GM19099 (cell line): ENCODE measurements around the gene SOX3.

Experiments
- POLR2A ChIP-seq: IDR thresholded peaks from 3 replicates; pipeline ENCODE4 v1.6.1; 2011; ENCODE audit warnings: low read depth; ENCODE audit not compliant: insufficient read length; ENCODE audit errors: extremely low read depth

SOX3 gene

DNA sequence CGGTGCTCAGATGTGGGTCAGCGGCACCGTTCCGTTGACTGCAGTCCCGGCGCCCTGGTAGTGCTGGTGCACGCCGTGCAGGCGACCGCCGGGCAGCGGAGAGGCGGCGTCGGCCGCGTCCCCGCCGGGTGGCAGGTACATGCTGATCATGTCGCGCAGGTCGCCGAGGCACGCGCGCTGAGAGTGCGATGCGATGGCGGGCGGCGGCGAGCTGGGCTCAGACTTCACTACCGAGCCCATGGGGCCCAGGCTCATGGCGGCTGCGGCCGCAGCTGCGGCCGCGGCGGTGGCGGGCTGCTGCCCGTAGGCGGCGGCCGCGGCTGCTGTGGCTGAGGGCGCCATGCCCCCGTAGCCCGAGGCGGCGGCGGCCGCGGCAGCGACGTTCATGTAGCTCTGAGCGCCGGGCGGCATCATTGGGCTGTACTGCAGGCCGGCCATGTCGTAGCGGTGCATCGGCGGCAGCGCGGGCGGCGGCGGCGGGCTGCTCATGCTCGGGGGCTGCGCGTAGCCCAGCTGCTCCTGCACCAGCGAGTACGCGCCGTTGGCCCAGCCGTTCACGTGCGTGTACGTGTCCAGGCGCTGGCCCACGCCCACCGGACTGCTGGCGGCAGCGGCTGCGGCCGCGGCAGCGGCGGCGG, 1.0 kb downstream of the SOX3 start:
- no peak for TF ChIP-seq POLR2A

DNA sequence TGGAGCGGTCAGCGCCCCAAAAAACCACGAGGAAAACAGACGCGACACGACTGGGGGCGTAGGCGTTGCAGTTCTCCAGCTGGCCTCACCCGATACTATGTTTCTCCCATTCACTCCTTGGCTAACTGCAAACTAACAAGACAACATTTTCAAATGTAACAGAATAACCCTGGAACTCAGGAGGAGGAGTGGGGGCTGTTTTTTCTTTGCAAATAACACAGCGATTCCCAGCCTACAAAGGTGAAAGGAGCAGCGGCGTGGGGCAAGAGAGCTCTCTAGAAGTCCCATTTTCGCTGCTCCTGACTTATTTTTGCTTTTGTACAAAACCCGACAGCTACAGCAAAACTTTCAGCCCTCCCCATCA, 1.6 kb downstream of the SOX3 start:
- no peak for TF ChIP-seq POLR2A

DNA sequence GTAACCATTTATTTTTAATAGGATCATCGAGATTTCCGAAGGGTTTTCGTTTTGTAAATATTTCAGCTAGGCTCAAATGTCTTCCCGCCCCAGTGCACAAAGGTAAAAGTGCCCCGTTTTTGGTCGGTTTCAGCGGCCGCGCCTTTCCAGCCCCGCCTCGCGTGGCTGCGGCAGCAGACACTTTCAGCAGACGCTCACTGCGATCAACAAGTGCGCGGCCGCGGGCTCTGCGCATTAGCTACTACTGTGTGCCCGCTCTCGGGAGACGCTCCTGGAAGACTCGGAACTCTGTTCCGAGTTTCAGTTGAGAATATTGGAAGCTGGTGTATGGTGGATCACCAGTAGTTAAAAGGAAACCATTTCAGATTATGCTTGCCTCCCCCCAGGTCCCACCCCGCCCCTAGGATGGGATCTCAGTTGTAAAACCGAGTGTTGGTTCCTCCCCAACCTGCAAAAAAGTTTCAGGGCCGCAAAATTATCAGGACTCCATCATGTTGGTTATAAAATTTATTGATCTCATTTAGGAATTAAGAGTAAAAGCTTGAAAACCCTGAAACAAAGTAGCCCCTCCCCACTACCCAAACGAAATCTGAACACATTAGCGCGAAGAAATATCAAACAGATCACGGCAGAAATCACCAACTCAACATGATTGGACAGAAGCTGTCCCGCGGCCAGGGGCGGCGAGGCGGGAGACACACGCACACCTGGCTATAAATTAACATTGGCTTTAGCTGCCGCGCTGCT, 2.2 kb downstream of the SOX3 start:
- TF ChIP-seq POLR2A = no peak

DNA sequence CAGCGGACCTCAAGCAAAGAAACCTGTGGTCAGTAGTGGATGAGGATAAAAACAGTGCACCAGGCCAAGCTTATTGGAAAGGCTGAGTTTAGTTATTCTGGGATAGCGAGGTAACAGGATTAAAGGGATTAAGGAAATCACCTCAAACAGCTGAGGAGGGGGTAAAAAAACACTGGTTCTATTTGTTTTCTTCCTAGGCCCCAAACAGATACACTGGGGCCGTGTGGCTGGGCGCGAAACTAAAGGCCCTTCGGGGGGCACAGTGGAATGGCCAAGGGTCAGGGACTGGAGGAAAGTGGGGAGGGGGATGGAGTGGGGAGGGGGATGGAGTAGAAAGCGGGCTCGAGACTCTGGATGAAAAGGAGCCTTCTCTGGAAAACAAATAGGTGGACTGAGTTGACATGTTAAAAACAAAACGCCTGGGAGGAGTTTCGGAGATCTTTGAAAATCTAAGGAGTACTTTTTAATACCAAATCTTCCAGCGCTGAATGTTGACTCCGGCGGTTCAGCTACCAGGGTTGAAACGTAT, 2.9 kb downstream of the SOX3 start:
- TF ChIP-seq POLR2A = no peak

DNA sequence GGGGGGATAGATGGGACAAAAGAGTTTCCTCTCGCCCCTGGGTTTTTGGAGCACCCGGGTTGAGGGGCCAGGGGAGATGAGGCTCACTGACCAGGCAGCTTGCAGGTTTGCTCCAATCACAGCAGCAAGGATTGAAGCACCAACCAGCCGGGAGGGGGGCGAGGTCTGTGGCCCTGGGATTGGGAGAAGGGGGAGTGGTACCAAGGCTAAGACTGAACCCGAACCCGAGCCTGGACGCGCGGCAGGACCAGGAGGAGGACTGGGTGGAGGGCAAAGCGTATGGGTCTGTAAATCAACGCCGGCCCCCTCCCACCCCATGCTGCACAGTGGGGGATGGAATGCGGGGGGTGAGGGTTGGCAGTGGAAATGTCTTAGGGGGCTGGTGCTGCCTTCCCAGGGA, 3.5 kb downstream of the SOX3 start:
- TF ChIP-seq POLR2A = no peak

DNA sequence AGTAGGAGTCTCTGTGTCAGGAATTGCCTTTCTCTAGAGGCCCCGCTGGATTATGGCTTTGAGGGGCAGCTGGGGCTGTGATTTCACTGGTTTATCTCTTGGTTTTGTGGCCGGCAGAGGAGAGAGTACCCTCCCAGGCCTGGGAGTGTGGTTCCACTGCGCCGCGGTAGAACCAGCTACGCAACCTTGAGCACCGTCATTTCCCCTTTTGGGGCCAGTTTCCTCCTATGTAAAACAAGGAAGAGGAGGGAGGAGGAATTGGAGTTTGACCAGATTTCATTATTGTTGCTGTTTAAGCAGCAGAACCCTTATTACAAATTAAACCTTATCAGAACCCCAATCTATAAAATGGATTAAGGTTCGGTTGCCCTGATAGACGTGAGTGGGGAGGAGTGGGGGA, 4.4 kb downstream of the SOX3 start:
- no peak for TF ChIP-seq POLR2A

DNA sequence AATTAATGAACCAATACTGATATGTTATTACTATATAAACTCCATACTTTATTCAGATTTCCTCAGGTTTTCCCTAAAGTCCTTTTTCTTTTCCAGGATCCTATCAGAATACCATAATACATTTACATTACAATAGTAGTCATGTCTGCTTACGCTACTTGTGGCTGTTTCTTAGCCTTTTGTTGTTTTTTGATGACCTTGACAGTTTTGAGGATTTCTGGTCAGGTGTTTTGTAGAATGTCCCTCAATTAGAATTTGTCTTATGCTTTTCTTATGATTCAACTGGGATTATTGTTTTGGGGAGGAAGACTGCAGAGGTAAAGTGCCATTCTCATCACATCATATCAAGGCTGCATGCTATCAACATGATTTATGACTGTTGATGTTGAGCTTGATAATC, 9.1 kb downstream of the SOX3 start:
- TF ChIP-seq POLR2A = no peak

DNA sequence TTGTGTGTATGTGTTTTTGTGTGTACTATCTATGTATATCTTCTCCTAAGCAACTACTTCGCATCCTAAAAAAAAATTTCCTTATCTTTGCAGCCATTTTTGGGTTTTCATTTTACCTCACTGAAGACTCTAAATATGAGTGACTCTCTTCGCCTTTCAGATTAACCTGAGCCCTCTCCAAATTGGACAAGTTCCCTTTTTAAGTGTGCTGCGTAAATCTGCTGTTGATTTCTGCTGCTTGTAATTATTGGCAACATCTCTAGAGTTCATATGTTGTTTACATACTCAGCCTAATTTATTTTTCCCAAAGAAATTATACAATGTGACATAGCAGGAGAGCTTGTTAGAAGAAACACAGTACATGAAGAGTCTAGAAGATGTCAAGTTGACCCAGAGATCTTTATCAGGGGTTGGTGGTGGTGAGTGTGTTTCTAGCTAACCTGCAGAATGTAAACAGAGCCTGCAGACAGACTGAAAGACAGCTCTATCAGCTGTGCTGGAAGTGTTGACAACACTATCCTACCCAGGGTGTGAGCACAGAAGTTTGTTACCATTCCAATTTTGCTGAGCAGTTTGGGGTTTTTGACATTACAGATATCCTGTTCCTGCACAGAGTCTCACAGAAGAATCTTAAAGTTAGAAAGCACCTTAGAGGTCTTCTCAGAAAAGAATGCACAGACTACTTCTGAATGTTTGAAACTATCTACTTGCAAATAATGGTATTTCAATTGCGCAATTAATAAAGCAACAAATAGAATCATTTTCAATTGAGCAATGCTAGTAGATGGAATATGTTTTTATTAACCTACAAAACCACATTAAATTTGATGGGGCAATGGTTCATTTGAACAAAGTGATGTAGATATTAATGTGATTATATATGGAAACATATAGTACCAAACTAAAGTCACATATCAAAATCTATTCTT, 12.5 kb downstream of the SOX3 start:
- no peak for TF ChIP-seq POLR2A

DNA sequence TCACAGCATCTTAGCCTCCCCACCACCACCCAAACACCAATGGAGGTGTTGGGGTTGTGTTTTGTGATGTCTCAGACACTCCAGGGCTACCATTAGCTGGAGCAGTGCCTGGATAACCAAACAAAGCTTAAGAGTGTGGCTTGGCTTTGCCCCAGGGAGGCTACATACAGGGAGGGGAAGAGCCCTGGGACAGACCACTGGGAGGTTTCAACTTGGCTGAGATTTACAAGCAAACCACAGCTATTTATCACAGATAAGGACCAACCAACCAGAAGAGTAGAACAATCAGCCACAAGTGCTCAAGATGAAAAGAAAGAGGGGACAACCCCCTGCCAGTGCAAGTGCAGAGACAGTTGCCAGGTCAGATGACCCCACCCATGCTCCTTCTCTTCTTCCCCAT, 24.1 kb downstream of the SOX3 start:
- TF ChIP-seq POLR2A = no peak

DNA sequence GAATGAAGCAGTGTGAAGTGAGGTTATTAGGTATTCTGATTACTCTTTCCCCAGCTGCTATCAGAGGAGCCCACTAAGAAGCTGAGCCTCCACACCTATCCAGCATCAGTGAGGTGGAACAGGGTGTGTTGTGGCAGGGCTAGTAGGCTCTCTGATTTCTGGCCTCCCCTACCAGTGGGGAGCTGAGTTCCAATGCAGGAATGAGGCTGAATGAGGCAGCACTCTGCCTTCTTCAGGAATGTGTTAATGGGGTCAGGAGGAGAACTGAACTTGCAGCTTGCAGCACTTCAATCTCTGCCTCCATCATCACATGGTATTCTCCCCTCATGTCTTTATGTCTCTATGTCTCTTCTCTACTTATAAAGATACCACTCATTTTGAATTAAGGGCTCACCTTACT, 26.9 kb downstream of the SOX3 start:
- no peak for TF ChIP-seq POLR2A

DNA sequence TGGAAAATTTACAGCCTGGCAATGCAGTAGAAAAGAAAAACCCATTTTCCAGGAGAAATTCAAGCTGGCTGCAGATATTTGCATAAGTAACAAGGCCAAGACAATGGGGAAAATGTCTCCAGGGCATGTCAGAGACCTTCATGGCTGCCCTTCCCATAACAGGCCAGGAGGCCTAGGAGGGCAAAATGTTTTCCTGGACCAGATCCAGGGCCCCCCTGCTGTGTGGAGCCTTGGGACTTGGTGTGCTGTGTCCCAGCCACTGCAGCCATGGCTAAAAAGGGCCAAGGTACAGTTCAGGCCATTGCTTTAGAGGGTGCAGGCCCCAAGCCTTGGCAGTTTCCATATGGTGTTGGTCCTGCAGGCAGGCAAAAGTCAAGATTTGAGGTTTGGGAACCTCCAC, 29.8 kb downstream of the SOX3 start:
- TF ChIP-seq POLR2A = no peak

DNA sequence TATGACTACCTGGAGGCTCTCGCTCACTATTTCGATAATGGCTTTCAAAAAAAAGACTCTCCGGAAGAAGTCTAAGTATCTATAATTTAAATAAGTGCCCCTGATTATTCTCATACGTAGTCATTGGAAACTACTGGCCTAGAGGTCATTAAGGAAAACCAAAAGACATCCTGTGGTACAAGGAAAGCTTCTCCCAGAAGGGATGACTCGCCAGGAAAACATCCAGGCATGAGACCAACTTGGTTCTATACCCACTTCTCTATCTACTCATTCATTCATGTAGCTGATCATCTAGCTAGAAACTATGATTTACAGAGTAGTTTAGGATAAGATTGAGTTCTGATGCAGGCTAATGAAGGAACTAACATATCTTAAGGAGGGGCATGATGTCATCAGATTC, 37.7 kb downstream of the SOX3 start:
- no peak for TF ChIP-seq POLR2A
